Thoracic aorta (tissue), 2 donors: ENCODE results near the gene PLAGL1. TPM values are rescaled to one million over a fixed set of nuclear protein-coding genes. Genes with fewer than 3 reads are reported as not detected.

Experiments
- ATAC-seq: fragments of 150-250 bp; one replicate; pipeline ENCODE4 v1.8.0; 2017; ENCODE audit warnings: low read depth; ENCODE audit not compliant: insufficient number of reproducible peaks, low FRiP score
- DNase-seq: peaks from one replicate; pipeline ENCODE4 v3.0.0-alpha.2; 2020; ENCODE audit warnings: low spot score
- H3K27ac ChIP-seq, 2 donors: fragments of 200-600 bp; sonication (generic); 1 replicate in 1 of 2; 2 replicates in 1 of 2; pipeline ENCODE4 v1.5.1; 2016; ENCODE audit warnings: mild to moderate bottlenecking in 2 of 2, moderate library complexity in 2 of 2
- H3K27me3 ChIP-seq: fragments of 200-600 bp; sonication (generic); replicated peaks from 2 replicates; pipeline ENCODE4 v1.6.0; 2016; ENCODE audit warnings: mild to moderate bottlenecking; ENCODE audit not compliant: insufficient read depth
- H3K36me3 ChIP-seq: fragments of 200-600 bp; sonication (generic); one replicate; pipeline ENCODE4 v1.5.1; 2016
- H3K4me1 ChIP-seq, 2 donors: fragments of 200-600 bp; sonication (generic); 1 replicate in 1 of 2; 2 replicates in 1 of 2; pipeline versions ENCODE4 v1.5.1 to v1.6.0; 2016; ENCODE audit warnings: low read depth in 2 of 2, mild to moderate bottlenecking in 1 of 2; ENCODE audit not compliant: control insufficient read depth in 1 of 2
- H3K4me3 ChIP-seq: fragments of 200-600 bp; sonication (generic); 2 replicates; pipeline ENCODE4 v1.5.1; 2016; ENCODE audit warnings: mild to moderate bottlenecking
- H3K9me3 ChIP-seq: fragments of 200-600 bp; sonication (generic); 2 replicates; pipeline ENCODE4 v1.5.1; 2016
- CTCF ChIP-seq: fragments of 200-600 bp; sonication (generic); IDR thresholded peaks from one replicate; pipeline ENCODE4 v1.5.1; 2019; ENCODE audit warnings: antibody characterized with exemption
- total RNA-seq, 2 donors: library from RNA; depleted of rRNA; stranded (reverse); fragments of >200 nt; gene quantifications; one replicate each; pipeline versions ENCODE4 v1.1.0 to v1.2.3, GENCODE V29; 2016

Gene PLAGL1
- 10 to 100 TPM; 33.6 to 74.7 TPM for total RNA-seq

DNA sequence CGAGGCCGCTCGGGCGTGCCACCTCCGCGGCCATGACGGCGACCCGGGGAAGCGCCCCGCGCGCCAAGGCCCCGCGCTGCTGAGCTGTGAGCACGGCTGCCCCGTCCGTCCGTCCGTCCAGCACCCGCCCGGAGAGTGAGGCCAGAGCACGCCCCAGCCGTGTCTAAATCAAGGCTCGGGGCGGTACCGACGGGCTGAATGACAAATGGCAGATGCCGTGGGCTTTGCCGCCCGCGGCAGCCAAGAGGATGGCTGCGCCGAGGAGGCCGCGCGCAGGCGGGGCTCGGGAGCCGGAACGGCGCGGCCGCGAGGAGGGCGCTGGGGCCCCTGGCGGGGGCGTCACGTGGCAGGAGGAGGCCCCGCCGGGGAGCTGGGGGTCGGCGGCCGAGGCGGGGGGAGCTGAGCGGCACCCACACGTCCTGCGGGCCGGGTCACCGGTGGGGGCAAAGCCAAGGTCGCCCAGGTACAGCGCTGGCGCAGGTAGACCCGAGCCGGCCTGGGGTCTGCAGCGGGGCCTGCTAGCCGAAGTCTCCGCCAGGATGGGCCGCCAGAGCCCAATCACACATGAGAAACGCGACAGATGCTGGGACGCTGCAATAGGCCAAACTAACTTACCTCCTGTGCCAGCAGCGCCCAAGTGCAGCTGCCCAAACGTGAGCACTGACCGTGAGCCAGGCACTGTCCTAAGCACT, at the start of gene PLAGL1:
Gene PLAGL1 (minus strand): TSS at position 140 of the 692 bp plus-strand sequence. CDS start 60,123 bp downstream, outside the sequence.
- Histone ChIP-seq H3K4me3 (peak within 1 kb of the TSS; percentile 77), H3K36me3 (no peaks in the 10 kb centered on the region), H3K9me3 (no peaks in the 10 kb centered on the region), H3K4me1 (peaks cover 0 to 7% of the 10 kb centered on the region in 2 donors), H3K27ac (peak within 1 kb of the TSS; percentile 18 to 76), H3K27me3 (no peaks in the 10 kb centered on the region)
- ATAC-seq (peak; percentile 70), DNase-seq (no peak)
- TF ChIP-seq CTCF = no peak

DNA sequence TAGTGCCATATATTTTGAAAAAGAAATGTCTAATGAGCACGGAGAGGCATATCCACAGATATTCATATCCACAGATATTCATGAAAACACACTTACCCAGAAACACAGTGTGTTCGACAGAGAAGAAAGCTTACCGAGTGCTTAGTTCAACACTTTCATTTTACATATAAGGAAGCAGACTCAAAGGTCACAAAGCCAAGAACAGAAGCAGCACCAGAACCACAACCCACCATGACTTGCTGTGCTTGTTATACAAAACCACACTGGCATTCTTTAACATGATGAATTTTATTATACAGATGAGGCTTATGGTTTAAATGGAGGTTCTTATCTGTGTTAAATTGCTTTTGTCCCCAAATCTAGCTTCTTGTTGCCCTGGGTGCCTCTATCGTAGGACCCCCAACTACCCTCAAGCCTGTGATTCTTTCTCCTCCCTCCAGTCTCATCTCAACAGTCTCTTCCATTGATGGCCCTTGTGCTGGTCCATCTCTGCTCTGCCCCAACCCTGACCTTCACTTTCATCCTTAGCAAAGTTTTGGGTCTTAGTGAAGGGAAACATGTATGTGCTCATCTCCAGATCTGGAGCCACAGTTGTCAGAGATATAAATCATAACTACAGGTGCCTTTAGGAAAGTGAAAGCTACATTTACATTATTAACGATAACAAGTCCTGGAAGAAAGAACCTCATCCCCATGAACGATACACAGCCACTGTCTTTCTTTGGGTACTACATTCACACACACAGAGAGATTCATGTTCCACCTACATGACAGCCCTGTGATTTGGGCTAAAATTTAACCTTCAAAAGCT, 47.3 kb upstream of the PLAGL1 start:
- peak overlapping the region; percentile 42 for H3K4me3 ChIP-seq
- no peak for TF ChIP-seq CTCF
- H3K36me3 ChIP-seq = no peaks in the 10 kb centered on the region
- H3K9me3 ChIP-seq = no peaks in the 10 kb centered on the region
- ATAC-seq = no peak
- DNase-seq = no peak
- no peaks in the 10 kb centered on the region for H3K4me1 ChIP-seq
- H3K27ac ChIP-seq = no peak overlapping the region
- no peaks in the 10 kb centered on the region for H3K27me3 ChIP-seq

DNA sequence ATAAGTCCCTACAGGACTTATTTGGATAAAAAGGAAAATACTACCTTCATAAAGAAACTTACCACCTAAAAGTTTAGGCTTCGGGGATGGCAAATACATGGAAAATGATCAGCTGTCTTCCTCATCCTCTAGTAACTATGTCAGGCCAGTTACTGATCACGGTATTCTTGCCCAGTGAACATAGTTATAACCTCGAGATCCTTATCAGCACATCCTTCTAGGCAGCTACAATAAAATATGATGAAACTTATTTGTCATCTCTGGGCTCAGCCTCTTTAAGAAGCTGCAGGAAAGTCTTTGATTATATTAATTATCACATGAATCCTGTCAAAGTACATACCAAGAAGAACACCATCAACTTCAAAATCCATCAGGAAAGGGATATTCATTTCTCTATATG, 45.5 kb upstream of the PLAGL1 start:
- DNase-seq (no peak), ATAC-seq (no peak)
- H3K9me3 ChIP-seq = no peaks in the 10 kb centered on the region
- no peak overlapping the region for H3K27ac ChIP-seq
- H3K36me3 ChIP-seq = no peaks in the 10 kb centered on the region
- no peak for TF ChIP-seq CTCF
- no peak overlapping the region for H3K4me3 ChIP-seq
- H3K4me1 ChIP-seq = no peaks in the 10 kb centered on the region
- H3K27me3 ChIP-seq = no peaks in the 10 kb centered on the region

DNA sequence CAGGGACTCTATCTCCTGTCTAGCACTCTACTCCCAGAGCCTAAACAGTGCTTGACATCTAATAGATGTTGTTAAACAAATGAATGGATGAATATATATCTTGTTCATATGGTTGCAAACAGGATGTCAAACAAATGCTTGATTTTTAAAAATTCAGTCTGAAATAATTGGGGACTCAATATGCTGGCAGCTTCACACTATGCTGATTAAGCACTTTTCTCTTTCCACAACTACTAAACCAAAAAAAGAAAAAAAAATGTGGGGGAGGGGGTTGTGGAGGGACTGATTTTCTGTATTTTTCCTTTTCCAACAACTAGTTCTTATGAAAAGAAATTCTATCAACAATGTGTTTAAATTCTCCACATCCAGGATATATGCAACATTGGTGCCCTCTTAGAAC, 44.4 kb upstream of the PLAGL1 start:
- ATAC-seq = no peak
- no peak overlapping the region for H3K4me3 ChIP-seq

More for the DNA sequence above, 44.4 kb upstream of the PLAGL1 start:
- Histone ChIP-seq H3K4me1 (no peaks in the 10 kb centered on the region), H3K9me3 (no peaks in the 10 kb centered on the region), H3K36me3 (no peaks in the 10 kb centered on the region), H3K27me3 (no peaks in the 10 kb centered on the region), H3K27ac (no peak overlapping the region)
- DNase-seq = no peak
- TF ChIP-seq CTCF = no peak
